NCI-H345 treated with DMSO at 0.1 percent for 48 hours (cell line): ENCODE results near the gene RFK.
A peak's percentile ranks its signal among the peaks of the same experiment; 100 is the strongest.

Experiments used
- DNase-seq: peaks from one replicate; lab custom pipeline; 2025; ENCODE audit not compliant: unreplicated experiment; lab: John Stamatoyannopoulos, UW

Gene RFK

DNA sequence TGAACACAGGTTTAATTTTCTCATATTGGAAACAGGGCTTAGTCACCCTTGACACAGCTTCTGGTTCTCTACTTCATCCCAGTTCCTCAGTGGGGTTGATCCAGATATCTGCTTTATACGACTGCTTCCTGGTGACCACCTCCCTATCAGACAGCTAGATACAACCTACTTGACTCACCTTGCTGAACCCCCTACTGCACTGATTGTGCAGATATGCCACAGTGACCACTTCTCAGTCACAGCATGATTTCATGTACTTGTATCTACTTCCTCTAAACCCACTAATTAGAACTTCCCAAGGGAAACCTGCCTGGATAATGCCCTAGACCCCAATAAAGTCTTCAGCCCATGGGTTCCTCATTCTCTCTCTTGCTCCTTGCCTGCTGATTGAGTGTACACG is 18.4 kb upstream of the RFK start:
- no peak for DNase-seq

DNA sequence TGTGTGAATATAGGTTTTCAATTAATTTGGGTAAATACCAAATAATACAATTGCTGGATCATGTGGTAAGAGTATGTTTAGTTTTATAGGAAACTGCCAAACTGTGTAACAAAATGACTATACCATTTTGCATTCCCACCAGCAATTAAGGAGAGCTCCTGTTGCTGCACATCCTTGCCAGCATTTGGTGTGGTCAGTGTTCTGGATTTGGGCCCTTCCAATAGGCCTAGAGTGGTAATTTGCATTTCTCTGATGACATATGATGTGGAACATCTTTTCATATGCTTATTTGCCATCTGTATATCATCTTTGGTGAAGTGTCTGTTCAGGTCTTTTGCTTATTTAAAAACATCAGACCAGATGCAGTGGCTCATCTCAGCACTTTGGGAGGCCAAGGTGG is 11.6 kb upstream of the RFK start:
- DNase-seq = no peak

DNA sequence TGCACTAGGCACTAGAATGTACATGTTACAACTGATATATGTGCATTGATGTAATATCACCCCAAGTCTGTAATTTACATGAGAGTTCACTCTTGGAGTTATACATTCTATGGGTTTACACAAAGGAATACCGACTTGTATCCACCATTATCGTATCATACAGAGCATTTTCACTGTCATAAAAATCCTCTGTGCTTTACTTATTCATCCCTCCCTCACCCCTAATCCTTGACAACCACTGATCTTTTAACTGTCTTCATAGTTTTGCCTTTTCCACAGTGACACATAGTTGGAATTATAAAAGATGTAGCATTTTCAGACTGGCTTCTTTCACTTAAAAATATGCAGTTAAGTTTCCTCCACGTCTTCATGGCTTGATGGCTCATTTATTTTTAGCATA is 11.1 kb upstream of the RFK start:
- no peak for DNase-seq

DNA sequence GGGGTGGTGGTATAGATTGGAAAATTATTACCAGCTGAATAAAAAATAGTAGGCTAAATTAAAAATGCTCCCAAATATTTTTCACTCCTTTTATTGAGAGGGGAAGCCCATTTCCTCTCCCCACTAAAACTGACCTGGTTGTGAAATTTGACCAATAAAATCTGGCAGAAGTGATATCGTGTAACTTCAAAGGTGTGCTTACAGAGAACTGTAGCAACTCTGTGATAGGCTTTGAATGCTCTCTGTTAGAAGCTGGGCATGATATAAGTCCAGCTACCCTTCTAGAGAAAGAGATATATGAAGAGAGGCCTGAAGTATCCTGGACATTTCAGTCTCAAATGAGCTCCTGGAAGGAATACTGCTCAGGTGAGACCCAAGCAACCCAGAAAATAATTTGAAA is 10.2 kb upstream of the RFK start:
- no peak for DNase-seq

DNA sequence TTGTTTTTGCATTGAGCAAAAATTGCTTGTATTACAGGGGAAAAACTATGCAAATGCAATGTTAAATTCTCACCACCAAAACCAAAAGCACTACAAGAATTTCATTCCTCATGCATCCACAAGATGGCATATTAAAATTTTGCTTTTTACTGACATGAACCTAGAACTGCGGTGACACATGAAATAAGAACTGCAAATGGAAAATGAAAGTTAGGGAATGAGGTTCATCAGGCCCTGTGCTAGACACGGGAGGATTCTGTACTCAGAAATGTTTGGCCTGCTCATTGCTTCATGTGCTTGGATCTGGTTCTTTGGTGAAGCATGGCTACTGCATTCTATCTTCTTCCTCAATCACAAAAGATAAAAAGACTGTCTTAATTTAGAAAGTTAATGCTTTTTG is 9.1 kb upstream of the RFK start:
- no peak for DNase-seq

DNA sequence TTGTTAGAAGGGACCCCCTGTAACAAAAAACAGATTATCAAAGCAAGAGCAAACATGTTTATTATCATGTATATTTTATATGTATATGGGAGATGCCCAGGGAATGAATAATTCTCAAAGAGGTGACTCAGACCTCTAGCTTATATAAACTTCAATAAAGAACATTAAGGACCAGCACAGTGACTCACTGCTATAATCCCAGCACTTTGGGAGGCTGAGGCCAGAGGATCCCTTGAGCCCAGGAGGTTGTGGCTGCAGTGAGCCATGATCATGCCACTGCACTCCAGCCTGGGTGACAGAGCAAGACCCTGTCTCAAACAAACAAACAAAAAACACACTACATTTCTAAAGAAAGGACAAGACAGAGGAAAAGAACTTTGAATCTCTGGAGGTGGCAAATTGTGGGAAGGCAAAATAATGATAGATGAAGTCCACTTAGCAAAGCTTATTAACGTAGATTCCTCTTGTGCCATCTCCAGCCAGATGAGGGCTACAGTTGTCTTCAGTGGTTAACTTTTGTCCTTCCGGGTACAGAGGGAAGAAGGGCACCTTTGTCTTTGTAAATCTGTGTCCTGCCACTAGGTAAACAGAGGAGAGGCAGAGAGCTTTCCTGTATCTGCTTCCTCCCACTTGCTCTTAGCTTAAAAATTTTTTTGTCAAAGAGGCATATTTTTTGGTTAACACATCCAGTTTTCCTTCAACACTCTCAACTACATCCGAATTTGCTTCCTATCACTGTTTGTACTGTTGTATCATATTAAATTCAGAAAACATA is 7.5 kb upstream of the RFK start:
- DNase-seq = no peak

DNA sequence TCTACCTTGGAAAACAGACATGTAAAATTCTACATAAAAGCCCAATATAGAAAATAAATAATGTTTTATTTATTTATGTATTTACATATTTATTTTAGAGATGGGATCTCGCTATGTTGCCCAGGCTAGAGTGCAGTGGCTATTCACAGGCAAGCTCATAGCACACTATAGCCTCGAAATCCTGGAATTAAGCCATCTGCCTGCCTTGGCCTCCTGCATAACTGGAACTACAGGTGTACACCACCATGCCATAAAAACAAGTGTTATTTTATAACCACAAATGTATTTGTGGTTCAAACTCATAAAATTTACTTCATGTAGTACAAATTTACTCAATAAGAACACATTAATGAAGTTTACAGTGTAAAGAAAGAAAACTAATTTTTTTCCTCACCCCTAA is 7.0 kb upstream of the RFK start:
- DNase-seq = no peak

DNA sequence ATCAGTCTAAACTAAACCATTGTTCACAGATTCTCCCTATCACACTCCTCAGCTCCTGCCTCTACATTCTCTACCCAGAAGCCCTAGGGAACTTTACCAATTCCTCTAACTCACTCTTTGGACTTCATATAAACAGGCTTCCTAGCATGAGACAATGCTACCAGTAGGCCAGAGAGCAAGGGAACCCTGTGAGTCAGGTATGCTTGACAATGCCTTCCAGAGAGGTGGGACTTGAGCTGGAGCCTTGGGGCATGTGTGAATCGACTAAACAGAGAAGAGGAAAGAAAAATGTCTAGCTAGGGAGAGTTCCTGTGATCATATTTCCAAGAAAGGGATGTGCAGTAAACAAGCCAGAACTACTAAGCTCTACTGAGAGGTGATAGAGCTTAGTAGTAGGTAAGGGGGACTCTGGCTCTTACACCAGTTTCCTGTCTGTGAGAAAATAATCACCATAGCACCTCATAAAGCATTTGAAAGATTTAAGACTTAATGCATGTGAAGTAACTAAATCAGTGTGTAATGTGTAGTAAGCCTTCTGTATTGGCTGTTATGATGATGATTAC is 6.4 kb upstream of the RFK start:
- DNase-seq = no peak

DNA sequence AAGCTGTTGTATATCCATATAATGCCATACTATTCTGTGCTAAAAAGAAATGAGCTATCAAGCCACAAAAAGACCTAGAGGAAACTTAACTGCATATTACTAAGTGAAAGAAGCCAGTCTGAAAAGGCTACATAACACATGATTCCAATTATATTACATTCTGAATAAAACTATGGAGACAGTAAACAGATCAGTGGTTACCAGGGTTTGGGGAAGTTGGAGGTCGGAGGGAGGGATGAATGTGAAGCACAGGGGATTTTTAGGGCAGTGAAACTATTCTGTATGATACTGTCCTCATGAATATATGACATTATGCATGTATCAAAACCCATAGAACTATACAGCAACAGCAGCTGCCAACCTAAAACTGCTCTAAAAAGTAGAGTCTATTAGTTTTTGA is 5.6 kb upstream of the RFK start:
- DNase-seq = no peak

DNA sequence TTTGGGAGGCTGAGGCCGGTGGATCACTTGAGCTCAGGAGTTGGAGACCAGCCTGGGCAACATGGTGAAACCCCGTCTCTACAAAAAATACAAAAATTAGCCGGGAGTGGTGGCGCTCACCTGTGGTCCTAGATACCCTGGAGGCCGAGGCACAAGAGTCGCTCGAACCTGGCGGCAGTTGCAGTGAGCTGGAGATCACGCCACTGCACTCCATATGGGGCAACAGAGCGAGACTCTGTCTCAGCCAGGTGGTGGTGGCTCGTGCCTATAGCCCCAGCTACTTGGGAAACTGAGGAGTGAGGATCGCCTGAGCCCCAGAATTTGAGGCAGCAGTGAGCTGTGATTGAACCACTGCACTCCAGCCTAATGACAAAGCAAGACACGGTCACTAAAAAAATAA is 2.4 kb upstream of the RFK start:
- DNase-seq = no peak

DNA sequence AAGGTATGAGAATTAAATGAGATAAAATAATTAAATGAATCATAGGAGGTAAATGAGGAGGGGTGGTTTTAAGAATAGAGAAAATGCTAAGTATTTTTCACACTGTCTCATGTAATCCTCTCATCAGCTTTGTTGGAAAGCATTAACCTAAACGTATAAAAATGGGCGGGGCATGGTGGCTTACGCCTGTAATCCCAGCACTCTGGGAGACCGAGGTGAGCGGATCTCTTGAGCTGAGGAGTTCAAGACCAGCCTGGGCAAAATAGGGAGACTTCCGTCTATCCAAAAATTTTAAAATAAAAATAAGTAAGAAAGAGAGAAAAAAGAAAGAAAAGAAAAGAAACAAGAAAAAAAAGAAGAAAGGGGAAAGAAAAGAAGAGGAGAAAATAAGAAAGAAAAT is 1.9 kb upstream of the RFK start:
- no peak for DNase-seq

DNA sequence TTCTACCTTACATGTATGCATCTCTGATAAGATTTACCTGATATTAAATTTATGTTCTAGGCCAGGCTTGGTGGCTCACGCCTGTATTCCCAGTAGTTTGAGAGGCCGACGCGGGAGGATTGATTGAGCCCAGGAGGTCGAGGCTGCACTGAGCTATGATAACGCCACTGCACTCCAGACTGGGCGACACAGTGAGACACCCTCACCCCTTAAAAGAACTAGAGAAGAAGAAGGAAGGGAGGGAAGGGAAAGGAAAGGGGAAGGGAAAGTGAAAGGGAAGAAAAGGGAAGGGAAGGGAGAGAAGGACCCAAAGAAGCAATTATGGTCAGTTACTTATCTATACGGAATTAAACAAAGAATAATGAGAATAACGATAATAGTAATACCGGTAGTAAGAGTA is 1.2 kb upstream of the RFK start:
- no peak for DNase-seq

DNA sequence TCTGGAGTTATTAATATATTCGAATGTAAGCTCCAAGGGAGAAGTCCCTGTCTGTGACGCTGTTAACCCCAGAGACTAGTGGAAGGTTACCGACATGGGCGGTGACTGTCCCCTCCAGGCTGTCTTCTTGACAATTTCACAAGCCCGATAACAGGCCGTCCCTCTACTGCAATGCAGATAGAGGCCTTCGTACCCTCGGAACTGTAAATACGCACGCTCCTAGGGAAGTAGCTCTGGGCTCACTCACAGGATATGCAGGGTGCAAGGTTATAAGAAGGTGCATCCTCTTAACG is 680 bp upstream of the RFK start:
- peak; percentile 78 for DNase-seq

DNA sequence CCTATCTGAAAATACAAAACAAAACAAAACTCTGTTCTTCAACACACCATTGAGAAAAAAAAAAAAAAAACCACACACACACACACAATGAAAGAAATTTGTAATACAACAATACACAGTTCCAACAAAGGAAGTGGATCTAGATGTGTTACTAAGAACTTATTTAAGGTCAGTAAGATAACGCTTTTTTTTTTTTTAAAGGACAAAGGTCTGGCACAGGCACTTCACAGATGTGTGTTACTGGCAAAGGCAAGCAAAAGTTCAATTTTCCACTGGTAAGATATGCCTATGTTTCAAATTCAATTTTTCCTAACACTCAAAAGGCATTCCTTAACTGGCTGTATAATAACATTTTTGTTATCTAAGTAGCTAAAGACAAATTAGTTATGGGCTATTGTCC is 3.6 kb downstream of the RFK start:
- no peak for DNase-seq

DNA sequence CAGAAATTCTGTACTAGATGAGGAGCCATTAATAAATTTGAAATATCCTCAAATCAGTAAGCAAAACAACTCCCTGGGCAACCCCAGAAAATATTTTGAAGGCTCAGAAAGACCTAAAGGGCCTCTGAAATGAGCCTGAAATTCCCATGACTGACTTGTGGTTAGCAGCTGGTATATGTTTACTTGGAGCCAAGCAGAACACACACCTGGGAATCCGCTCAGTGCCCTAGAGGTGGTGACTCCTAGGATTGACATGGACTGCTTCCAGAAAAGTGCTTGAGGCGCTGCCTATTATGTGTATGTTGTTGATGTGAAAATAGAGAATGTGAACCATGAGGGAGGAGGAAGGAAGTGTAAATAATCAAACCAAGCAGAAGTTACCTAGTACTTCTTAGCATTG is 14.7 kb downstream of the RFK start:
- peak; percentile 86 for DNase-seq

DNA sequence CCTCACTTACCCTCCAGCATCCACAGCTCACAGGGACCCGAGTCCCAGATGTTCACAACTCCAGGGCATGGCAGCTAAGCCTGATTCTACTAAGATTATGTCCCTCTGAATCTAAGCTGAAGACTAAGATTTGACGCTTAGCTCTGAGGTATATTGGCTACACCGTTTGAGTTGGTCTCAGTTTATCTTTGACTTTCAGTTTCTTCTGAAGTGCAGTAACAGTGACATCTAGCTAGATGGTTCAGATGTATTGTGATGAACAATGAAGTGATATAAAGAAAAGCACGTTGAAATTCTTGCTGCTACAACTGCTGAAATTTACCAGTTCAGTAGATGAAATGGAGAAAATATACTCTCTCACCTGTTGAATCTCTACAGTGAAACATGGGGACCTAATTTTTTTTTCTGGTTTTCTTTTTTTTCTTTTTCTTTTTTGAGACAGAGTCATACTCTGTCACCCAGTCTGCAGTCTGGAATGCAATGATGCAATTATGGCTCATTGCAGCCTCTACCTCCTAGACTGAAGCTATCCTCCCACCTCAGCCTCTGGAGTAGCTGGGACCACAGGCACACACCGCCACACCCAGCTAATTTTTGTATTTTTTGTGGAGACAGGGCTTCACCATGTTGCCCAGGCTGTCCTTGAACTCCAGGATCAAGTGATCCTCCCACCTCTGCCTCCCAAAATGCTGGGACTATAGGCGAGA is 15.7 kb downstream of the RFK start:
- DNase-seq = no peak

DNA sequence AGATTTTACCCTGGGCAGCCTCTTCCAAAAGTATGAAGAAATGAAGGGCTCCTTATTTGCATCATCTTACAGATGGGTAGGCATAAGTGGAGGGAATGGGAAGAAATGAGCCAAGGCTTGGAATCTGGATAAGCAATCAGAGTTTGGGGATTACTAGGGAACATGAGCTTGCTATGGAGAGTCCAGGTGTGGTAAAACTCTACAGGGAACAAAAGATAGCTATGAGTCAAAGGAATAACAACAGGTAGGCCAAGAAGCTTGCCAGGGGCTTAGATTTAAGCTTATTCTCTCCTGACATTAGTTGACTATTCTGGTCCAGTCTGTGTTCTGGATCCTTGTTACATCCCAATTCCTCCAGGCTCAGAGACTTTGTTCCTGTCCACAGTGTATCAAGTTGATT is 16.4 kb downstream of the RFK start:
- DNase-seq = no peak

DNA sequence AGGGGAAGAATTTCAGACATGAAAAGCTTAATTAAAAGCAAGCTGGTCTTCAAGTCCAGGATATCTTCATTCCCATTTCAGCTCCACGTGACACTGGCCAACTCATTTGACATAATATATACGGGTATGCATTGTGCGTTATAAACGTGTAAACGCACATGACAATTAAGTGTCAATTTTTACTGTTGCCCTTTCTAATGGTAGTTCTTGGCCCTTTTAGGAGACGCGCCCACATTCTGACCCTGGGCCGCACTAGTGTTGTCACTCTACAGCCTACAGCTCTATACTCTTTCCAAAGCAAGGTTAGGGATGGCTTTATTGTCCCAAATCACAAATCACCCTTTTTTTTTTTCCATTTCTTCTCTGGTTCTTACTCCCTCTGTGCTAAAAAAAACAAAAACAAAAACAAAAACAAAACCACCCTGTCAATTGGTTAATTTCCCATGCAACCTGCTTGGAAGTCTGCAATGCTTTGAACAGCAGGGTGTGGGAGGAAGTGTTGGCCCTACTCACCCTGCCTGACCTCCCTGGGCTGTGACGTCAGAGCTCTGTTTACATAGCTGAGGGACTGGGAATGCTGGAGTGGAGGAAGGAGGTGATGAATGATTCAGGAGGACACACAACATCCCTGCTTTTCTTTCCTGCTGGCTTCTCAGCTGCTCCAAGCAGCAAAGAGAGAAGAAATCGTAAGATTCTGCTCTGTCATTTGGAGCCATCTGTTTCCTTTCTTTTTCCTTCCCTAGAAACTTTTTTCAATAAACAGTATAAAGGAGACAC is 19.3 kb downstream of the RFK start:
- DNase-seq = no peak

DNA sequence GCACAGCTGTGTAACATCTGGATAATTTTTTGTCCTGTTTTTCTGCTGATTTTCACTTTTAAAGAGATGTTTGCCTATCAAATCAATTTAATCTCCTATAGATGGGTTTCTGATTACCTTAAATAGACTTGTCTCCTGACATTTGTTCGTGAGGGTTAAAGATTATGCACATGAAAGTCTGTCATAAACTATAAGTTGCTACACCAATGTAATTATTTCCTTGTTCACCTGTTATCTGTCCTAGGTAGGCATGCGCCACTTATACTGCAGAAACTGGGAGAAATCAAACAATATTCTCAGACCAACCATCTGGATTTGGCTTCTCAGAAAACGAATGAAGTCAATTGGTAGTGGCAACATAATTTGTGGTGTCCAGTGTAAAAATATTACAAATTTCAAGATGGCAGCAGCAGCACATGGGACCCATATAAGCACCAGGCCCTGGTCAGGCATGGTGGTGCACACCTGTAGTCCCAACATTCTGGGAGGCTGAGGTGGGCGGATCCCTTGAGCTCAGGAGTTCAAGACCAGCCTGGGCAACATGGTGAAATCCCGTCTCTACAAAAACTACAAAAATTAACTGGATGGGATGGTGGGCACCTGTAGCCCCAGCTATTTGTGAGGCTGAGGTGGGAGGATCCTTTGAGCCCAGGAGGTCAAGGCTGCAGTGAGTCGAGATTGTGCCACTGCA is 20.3 kb downstream of the RFK start:
- DNase-seq = no peak

DNA sequence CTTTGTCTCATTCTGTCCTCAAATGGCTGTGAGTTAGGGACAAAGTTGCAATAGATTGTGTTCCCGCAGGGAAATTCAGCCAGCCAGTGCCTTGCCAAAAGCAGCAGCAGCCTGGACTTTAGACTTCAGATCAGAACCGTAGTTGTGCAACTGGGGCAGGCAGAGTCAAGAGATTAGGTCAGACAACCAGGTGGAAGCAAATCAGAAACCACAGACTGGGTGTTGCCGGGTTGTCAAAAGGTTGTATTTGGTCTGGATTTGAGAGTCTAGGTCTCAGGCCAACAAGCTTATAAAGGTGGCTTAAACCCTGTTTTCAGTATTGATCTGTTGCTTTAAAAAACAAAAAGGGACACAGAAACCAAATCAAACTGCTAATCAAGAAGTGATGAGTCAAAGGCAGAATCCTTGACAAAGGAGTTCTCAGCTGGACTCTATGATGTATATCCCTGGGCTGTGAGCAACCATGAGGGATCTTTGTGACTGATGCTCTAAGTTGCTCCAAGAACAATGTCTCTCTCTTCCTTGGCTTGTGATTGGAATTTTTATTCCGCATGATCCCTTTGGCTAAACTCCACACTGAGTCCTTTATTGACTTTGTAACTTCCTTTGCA is 20.9 kb downstream of the RFK start:
- no peak for DNase-seq

DNA sequence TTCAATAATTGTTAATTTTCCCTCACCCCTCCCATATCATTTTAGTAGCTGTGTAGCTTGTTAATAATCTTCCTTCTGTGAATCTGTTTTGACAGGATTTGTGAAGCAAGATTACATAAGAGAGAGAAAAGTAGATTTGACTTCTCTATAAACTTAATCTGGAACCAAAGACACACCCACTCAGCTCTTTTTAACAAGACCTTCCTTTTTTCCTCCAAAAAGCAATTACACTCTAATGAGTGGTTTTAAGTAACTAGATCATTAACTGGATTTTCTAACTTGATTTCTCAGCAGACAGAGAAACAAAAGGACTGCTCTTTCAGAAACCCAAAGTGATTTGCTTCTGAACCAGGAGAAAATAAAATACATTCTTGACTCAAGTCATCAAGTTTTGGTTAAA is 21.9 kb downstream of the RFK start:
- no peak for DNase-seq
